ENCODE measurements around the gene PLPP3. TPM values are rescaled to one million over a fixed set of nuclear protein-coding genes. Genes with fewer than 3 reads are reported as not detected.
A peak's percentile ranks its signal among the peaks of the same experiment; 100 is the strongest.

Gene PLPP3
- total and polyA plus RNA-seq, 12 donors: 16.2 to 136 (median 77.8) TPM

GRCh38 chr1:56547977-56548376 lies 31.4 kb downstream of the PLPP3 start:
- no peak overlapping the region for H3K4me3 ChIP-seq
- ATAC-seq: peak in 6 of 8 donors; percentile 39 to 69 (median 50)
- WGBS, 2 donors: 16 to 26% methylated on average over 2 of the region's 2 CpGs
- peaks cover 43 to 99% (median 93%) of the 10 kb centered on the region in 9 donors for H3K4me1 ChIP-seq
- no peak for TF ChIP-seq CTCF (IDR thresholded peaks at IDR 0.05)
- H3K36me3 ChIP-seq: peaks cover 0 to 2% (median 0%) of the 10 kb centered on the region in 9 donors
- H3K9me3 ChIP-seq: no peaks in the 10 kb centered on the region
- intact Hi-C loops (cut with DNase I): loop anchor here in 1 of 10 donors (5.0 kb wide), 1 partner anchor 41 kb away; no protein-coding TSS in a partner anchor
- peak overlapping the region in 9 of 10 donors; percentile 24 to 85 (median 69) for H3K27ac ChIP-seq
- DNase-seq: peak; percentile 34 to 51
- H3K27me3 ChIP-seq: no peaks in the 10 kb centered on the region

GRCh38 chr1:56547473-56547872 lies 31.9 kb downstream of the PLPP3 start:
- Histone ChIP-seq H3K27ac (peak overlapping the region in 9 of 10 donors; percentile 24 to 85 (median 69)), H3K27me3 (no peaks in the 10 kb centered on the region), H3K9me3 (no peaks in the 10 kb centered on the region), H3K4me1 (peaks cover 38 to 99% (median 90%) of the 10 kb centered on the region in 9 donors), H3K36me3 (peaks cover 0 to 2% (median 0%) of the 10 kb centered on the region in 9 donors), H3K4me3 (no peak overlapping the region)
- intact Hi-C loops (cut with DNase I): loop anchor here in 1 of 10 donors (5.0 kb wide), 1 partner anchor 40 kb away; no protein-coding TSS in a partner anchor
- WGBS, 2 donors: 17 to 39% methylated on average over 1 of the region's 1 CpG
- TF ChIP-seq CTCF (IDR thresholded peaks at IDR 0.05): no peak
- DNase-seq: no peak
- ATAC-seq: peak in 6 of 8 donors; percentile 16 to 44 (median 28)

- intact Hi-C loops (cut with DNase I): loop anchor here in 1 of 10 donors (5.0 kb wide), 1 partner anchor 38 kb away; no protein-coding TSS in a partner anchor
- WGBS, 2 donors: 56 to 61% methylated on average over 8 of the region's 8 CpGs
- peak in 1 of 2 donors; percentile 36 for DNase-seq
- Histone ChIP-seq H3K4me3 (no peak overlapping the region), H3K27ac (peak overlapping the region; percentile 20 to 85 (median 72)), H3K36me3 (peaks cover 0 to 2% (median 0%) of the 10 kb centered on the region in 9 donors), H3K27me3 (no peaks in the 10 kb centered on the region), H3K9me3 (no peaks in the 10 kb centered on the region), H3K4me1 (peaks cover 32 to 99% (median 90%) of the 10 kb centered on the region in 9 donors)
- ATAC-seq: peak in 7 of 8 donors; percentile 49 to 82 (median 71)
- TF ChIP-seq CTCF (IDR thresholded peaks at IDR 0.05): no peak
Measured at GRCh38 chr1:56545711-56546110, 33.7 kb downstream of the PLPP3 start.

GRCh38 chr1:56543783-56544612 lies 35.4 kb downstream of the PLPP3 start:
- TF ChIP-seq CTCF (IDR thresholded peaks at IDR 0.05): no peak
- Histone ChIP-seq H3K27ac (peak overlapping the region in 7 of 10 donors; percentile 16 to 85 (median 73)), H3K4me3 (no peak overlapping the region), H3K9me3 (no peaks in the 10 kb centered on the region), H3K27me3 (no peaks in the 10 kb centered on the region), H3K4me1 (peaks cover 28 to 99% (median 90%) of the 10 kb centered on the region in 9 donors), H3K36me3 (no peaks in the 10 kb centered on the region)
- ATAC-seq (no peak), DNase-seq (no peak)
- 79 to 89% methylated on average over 2 of the region's 2 CpGs for WGBS, 2 donors
- intact Hi-C loops (cut with DNase I): no loop called here
